ENCODE data around the gene GTF2H3.

- TF ChIP-seq POLR2AphosphoS5 (IDR thresholded peaks at IDR 0.05; ENCODE audit: low read depth): no peak
- no peak for TF ChIP-seq CTCF (conservative IDR thresholded peaks at IDR 0.05; ENCODE audit: low read depth in 2 of 2)
- no peak for TF ChIP-seq EZH2phosphoT487 (IDR thresholded peaks at IDR 0.05; ENCODE audit: unreplicated experiment)
- no peak for TF ChIP-seq REST (IDR thresholded peaks at IDR 0.05; ENCODE audit: unreplicated experiment)
- no peak for TF ChIP-seq EZH2 (IDR thresholded peaks at IDR 0.05; ENCODE audit: low read depth, unreplicated experiment)
- no peak for TF ChIP-seq JUNB (IDR thresholded peaks at IDR 0.05; ENCODE audit: unreplicated experiment)
- TF ChIP-seq STAT1 (IDR thresholded peaks at IDR 0.05; ENCODE audit: unreplicated experiment): no peak
- no peak for TF ChIP-seq CREB1 (CRISPR knock-in tag; IDR thresholded peaks at IDR 0.05; ENCODE audit: low read depth)
- TF ChIP-seq ZNF462 (CRISPR knock-in tag; IDR thresholded peaks at IDR 0.05): no peak
- TF ChIP-seq ETS1 (IDR thresholded peaks at IDR 0.05): no peak
- TF ChIP-seq ZNF331 (CRISPR knock-in tag; IDR thresholded peaks at IDR 0.05; ENCODE audit: low read depth): no peak
- TF ChIP-seq NANOG (IDR thresholded peaks at IDR 0.05; ENCODE audit: borderline replicate concordance): no peak
- TF ChIP-seq ZNF114 (CRISPR knock-in tag; IDR thresholded peaks at IDR 0.05): no peak
Observed at GRCh38 chr12:123690191-123690840, 56.7 kb downstream of the GTF2H3 start.

Data from GM23338 (cell line).